BE2C (cell line): ENCODE measurements around the gene PRDM8.

Experiments
- DNase-seq: peaks from one replicate; pipeline ENCODE4 v3.0.0-alpha.2; 2020
- H3K27me3 ChIP-seq: fragments of 250-450 bp; sonication (Bioruptor Pico); 2 replicates; pipeline ENCODE4 v1.5.1; 2020; ENCODE audit warnings: mild to moderate bottlenecking
- H3K36me3 ChIP-seq: fragments of 250-450 bp; sonication (Bioruptor Pico); 2 replicates; pipeline ENCODE4 v1.5.1; 2020; ENCODE audit warnings: mild to moderate bottlenecking
- H3K4me1 ChIP-seq: fragments of 250-450 bp; sonication (Bioruptor Pico); 2 replicates; pipeline ENCODE4 v1.5.1; 2020
- H3K4me3 ChIP-seq: 2 replicates; pipeline ENCODE4 v1.5.1; 2011; ENCODE audit warnings: low read depth, low read length
- H3K9me3 ChIP-seq: fragments of 250-450 bp; sonication (Bioruptor Pico); 2 replicates; pipeline ENCODE4 v1.5.1; 2020
- TF ChIP-seq, protein P1 (sequence below): IDR thresholded peaks from 2 replicates; pipeline ENCODE4 v1.5.1; 2012; ENCODE audit warnings: mild to moderate bottlenecking, low read depth, low read length

PRDM8 gene

DNA sequence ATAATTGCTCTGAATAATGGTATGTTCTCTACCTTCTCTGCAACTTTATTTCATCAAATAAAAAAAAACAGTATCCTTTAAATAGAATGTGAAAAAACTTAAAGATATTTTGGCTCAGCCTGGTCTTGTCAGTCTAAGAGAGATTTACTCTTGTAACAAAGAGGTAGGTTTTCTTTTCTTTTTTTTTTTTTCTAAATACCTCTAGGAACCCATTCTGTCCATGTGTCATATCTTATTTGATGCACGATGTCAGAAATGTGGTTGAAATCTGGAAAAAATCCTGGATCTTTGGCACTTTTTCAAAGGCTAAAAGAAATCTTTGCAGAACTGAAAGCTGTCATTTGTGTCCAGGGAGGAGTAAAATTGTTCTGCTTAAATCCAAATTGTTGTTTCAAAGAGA lies 51.8 kb downstream of the PRDM8 start:
- no peaks in the 10 kb centered on the region for H3K4me1 ChIP-seq
- DNase-seq, result no peak
- no peaks in the 10 kb centered on the region for H3K9me3 ChIP-seq
- H3K36me3 ChIP-seq, result no peaks in the 10 kb centered on the region
- TF ChIP-seq, protein P1, sequence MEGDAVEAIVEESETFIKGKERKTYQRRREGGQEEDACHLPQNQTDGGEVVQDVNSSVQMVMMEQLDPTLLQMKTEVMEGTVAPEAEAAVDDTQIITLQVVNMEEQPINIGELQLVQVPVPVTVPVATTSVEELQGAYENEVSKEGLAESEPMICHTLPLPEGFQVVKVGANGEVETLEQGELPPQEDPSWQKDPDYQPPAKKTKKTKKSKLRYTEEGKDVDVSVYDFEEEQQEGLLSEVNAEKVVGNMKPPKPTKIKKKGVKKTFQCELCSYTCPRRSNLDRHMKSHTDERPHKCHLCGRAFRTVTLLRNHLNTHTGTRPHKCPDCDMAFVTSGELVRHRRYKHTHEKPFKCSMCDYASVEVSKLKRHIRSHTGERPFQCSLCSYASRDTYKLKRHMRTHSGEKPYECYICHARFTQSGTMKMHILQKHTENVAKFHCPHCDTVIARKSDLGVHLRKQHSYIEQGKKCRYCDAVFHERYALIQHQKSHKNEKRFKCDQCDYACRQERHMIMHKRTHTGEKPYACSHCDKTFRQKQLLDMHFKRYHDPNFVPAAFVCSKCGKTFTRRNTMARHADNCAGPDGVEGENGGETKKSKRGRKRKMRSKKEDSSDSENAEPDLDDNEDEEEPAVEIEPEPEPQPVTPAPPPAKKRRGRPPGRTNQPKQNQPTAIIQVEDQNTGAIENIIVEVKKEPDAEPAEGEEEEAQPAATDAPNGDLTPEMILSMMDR, result no peak
- H3K27me3 ChIP-seq, result no peaks in the 10 kb centered on the region; the same call in 1 of the 2 replicates
- H3K4me3 ChIP-seq, result no peak overlapping the region

DNA sequence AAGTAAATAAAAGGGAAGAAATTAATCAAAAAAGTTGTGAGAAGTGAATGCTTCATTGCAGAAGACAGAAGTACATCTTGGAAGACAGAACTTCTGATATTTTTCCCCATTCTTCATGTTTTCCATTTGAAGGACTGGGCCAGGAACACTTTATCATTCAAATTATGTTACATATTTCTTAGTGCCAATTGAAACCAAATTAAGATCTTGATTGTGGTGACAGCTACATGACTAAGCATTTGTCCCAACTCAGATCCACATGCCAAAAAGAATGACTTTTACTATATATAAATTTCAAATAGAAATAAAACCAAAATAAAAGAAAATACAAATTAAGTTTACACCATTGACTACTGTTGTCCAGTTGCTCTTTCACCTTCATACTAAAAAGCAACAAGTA lies 55.1 kb downstream of the PRDM8 start:
- H3K36me3 ChIP-seq, result no peaks in the 10 kb centered on the region
- DNase-seq, result no peak
- H3K4me3 ChIP-seq, result no peak overlapping the region
- TF ChIP-seq, protein P1, result no peak
- H3K27me3 ChIP-seq, result peaks cover 2% of the 10 kb centered on the region
- H3K4me1 ChIP-seq, result no peaks in the 10 kb centered on the region
- no peaks in the 10 kb centered on the region for H3K9me3 ChIP-seq

DNA sequence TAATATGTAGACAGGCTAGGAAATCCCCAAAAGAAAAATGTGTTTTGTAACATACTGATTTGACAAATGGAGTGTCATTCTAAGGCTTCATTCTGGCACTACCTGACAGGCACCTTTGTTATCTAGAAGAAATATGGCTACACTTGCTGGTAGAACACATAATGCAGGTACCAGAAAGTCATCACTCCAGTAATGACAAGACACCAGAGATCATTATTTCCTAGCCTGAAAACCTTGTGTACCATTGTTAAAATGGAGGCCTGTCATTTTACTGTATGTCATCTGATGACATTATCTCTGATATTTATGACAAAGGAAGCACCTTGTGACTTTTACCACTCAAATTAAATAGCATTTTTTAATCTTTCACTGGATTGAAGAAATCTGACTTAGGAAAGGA lies 55.6 kb downstream of the PRDM8 start:
- H3K9me3 ChIP-seq, result no peaks in the 10 kb centered on the region
- peaks cover 2% of the 10 kb centered on the region for H3K27me3 ChIP-seq
- H3K4me1 ChIP-seq, result no peaks in the 10 kb centered on the region
- no peaks in the 10 kb centered on the region for H3K36me3 ChIP-seq
- TF ChIP-seq, protein P1, result no peak
- H3K4me3 ChIP-seq, result no peak overlapping the region
- no peak for DNase-seq

DNA sequence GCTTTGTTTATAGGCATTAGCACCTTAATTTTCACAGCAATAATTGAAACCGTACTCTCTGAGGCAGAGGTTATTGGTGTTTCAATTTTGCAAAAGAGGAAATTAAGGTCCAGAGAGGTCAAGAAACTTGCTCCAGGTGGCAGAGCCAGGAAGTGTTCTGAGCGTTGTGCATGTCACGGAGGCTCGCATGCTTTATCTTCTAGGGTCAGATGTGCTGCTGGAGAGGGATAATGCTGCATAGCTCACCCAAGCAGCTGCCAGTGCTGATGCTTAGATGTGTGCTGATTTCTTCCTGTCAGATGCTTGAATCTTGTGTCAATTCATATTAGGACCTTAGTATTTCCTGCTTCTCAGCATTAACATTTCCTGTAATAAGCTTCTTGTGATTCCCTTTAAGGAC lies 56.2 kb downstream of the PRDM8 start:
- DNase-seq, result no peak
- Histone ChIP-seq H3K4me1 (no peaks in the 10 kb centered on the region), H3K36me3 (no peaks in the 10 kb centered on the region), H3K9me3 (no peaks in the 10 kb centered on the region), H3K27me3 (peaks cover 2% of the 10 kb centered on the region), H3K4me3 (no peak overlapping the region)
- TF ChIP-seq, protein P1, result no peak
